Caco-2 (cell line): ENCODE measurements around the gene ARHGEF16. TPM values are rescaled to one million over a fixed set of nuclear protein-coding genes. Genes with fewer than 3 reads are reported as not detected.

Experiments
- BruUV-seq: library from RNA; stranded (reverse); fragments of 400-500 nt; replicated peaks from 2 replicates; lab custom pipeline; 2021; lab: Mats Ljungman, UMichigan
- CTCF ChIA-PET: fragments of 300-600 bp; sonication (Branson Sonifier 250); formaldehyde crosslinking; loops from one replicate; lab custom pipeline; 2022; ENCODE audit warnings: antibody characterized with exemption; lab: Charles Lee
- POLR2A ChIA-PET: fragments of 300-600 bp; sonication (Branson Sonifier 250); formaldehyde crosslinking; loops from one replicate; lab custom pipeline; 2022; ENCODE audit warnings: antibody characterized with exemption; lab: Charles Lee
- DNase-seq, 2 experiments: peaks; one replicate each; pipeline versions ENCODE4 v3.0.0 to v3.0.0-alpha.2; 2020 to 2022
- H3K27me3 ChIP-seq: replicated peaks from 2 replicates; pipeline ENCODE4 v1.6.0; 2011; ENCODE audit warnings: low read length; ENCODE audit not compliant: control insufficient read depth, insufficient read depth
- H3K36me3 ChIP-seq: 2 replicates; pipeline ENCODE4 v1.5.1; 2011; ENCODE audit warnings: low read length; ENCODE audit not compliant: control insufficient read depth, insufficient read depth
- H3K4me1 ChIP-seq: fragments of 250-450 bp; sonication (Bioruptor Pico); 2 replicates; pipeline ENCODE4 v1.5.1; 2020; ENCODE audit warnings: mild to moderate bottlenecking
- H3K4me3 ChIP-seq: 2 replicates; pipeline ENCODE4 v1.5.1; 2011; ENCODE audit warnings: low read depth, mild to moderate bottlenecking, control low read depth, low read length
- H3K9me3 ChIP-seq: fragments of 250-450 bp; sonication (Bioruptor Pico); 2 replicates; pipeline ENCODE4 v1.5.1; 2020; ENCODE audit warnings: mild to moderate bottlenecking, moderate library complexity
- H3K27ac Mint-ChIP-seq: one replicate; pipeline ENCODE4 v1.8.0; 2022; ENCODE audit warnings: mixed read lengths; ENCODE audit not compliant: unreplicated experiment
- H3K27me3 Mint-ChIP-seq: one replicate; pipeline ENCODE4 v1.8.0; 2022; ENCODE audit warnings: mixed read lengths; ENCODE audit not compliant: insufficient read depth, unreplicated experiment
- H3K36me3 Mint-ChIP-seq: one replicate; pipeline ENCODE4 v1.8.0; 2022; ENCODE audit warnings: mild to moderate bottlenecking, mixed read lengths; ENCODE audit not compliant: insufficient read depth, unreplicated experiment
- H3K4me1 Mint-ChIP-seq: one replicate; pipeline ENCODE4 v1.8.0; 2022; ENCODE audit warnings: low read depth, mixed read lengths; ENCODE audit not compliant: unreplicated experiment
- H3K4me3 Mint-ChIP-seq: one replicate; pipeline ENCODE4 v1.8.0; 2022; ENCODE audit warnings: mild to moderate bottlenecking, moderate library complexity, mixed read lengths; ENCODE audit not compliant: unreplicated experiment
- H3K9me3 Mint-ChIP-seq: one replicate; pipeline ENCODE4 v1.8.0; 2022; ENCODE audit warnings: mixed read lengths; ENCODE audit not compliant: unreplicated experiment
- CTCF ChIP-seq, 2 experiments: fragments of 200-600 bp in 1 of 2; IDR thresholded peaks; 1 replicate in 1 of 2; 2 replicates in 1 of 2; pipeline versions ENCODE4 v1.5.1 to v1.8.0; 2011 to 2022; ENCODE audit warnings: antibody characterized with exemption in 1 of 2, control low read depth in 1 of 2, inconsistent platforms in 1 of 2, low read depth in 1 of 2, low read length in 1 of 2, mild to moderate bottlenecking in 1 of 2, moderate library complexity in 1 of 2; ENCODE audit not compliant: insufficient read depth in 1 of 2, severe bottlenecking in 1 of 2, unreplicated experiment in 1 of 2
- intact Hi-C: fragments of 100-400 bp; cut with micrococcal nuclease; formaldehyde crosslinking; loops from one replicate; pipeline ENCODE4 v1.10.0; 2022; ENCODE audit not compliant: unreplicated experiment
- total RNA-seq: library from RNA; stranded (reverse); gene quantifications from 2 replicates; pipeline ENCODE4 v1.2.3, GENCODE V29; 2022

Gene ARHGEF16
- total RNA-seq, 1 experiment from 2014 or later, result 40.6 TPM

GRCh38 chr1:3500265-3500835 lies 45.9 kb downstream of the ARHGEF16 start:
- no peak overlapping the region for H3K4me3 ChIP-seq
- H3K4me1 Mint-ChIP-seq, result no peaks in the 10 kb centered on the region
- no peaks in the 10 kb centered on the region for H3K9me3 ChIP-seq
- no peak for TF ChIP-seq CTCF (IDR thresholded peaks at IDR 0.05; ENCODE audit: insufficient read depth in 1 of 2, low read depth in 1 of 2, low read length in 1 of 2, severe bottlenecking in 1 of 2, unreplicated experiment in 1 of 2)
- BruUV-seq, result no TSS peak
- H3K9me3 Mint-ChIP-seq, result no peaks in the 10 kb centered on the region
- H3K27me3 Mint-ChIP-seq, result no peaks in the 10 kb centered on the region
- no peak overlapping the region for H3K4me3 Mint-ChIP-seq
- H3K36me3 Mint-ChIP-seq, result no peaks in the 10 kb centered on the region
- H3K4me1 ChIP-seq, result no peaks in the 10 kb centered on the region
- H3K27me3 ChIP-seq, result no peaks in the 10 kb centered on the region
- intact Hi-C loops, result no loop called here
- ChIA-PET CTCF (no interaction called here), POLR2A (no interaction called here)
- no peaks in the 10 kb centered on the region for H3K36me3 ChIP-seq
- no peak overlapping the region for H3K27ac Mint-ChIP-seq
- no peak for DNase-seq

GRCh38 chr1:3501437-3501836 lies 47.0 kb downstream of the ARHGEF16 start:
- Histone ChIP-seq H3K27me3 (no peaks in the 10 kb centered on the region), H3K9me3 (no peaks in the 10 kb centered on the region), H3K36me3 (no peaks in the 10 kb centered on the region), H3K4me1 (no peaks in the 10 kb centered on the region), H3K4me3 (no peak overlapping the region)
- H3K36me3 Mint-ChIP-seq, result no peaks in the 10 kb centered on the region
- TF ChIP-seq CTCF (IDR thresholded peaks at IDR 0.05; ENCODE audit: insufficient read depth in 1 of 2, low read depth in 1 of 2, low read length in 1 of 2, severe bottlenecking in 1 of 2, unreplicated experiment in 1 of 2), result no peak
- no peaks in the 10 kb centered on the region for H3K27me3 Mint-ChIP-seq
- no TSS peak for BruUV-seq
- ChIA-PET CTCF (interaction anchor here (1.7 kb wide), 1 partner anchor 10 kb away, joined by 4 read pairs; no protein-coding TSS in a partner anchor), POLR2A (no interaction called here)
- H3K4me1 Mint-ChIP-seq, result no peaks in the 10 kb centered on the region
- no peak overlapping the region for H3K4me3 Mint-ChIP-seq
- no peak for DNase-seq
- no peaks in the 10 kb centered on the region for H3K9me3 Mint-ChIP-seq
- intact Hi-C loops, result no loop called here
- no peak overlapping the region for H3K27ac Mint-ChIP-seq

GRCh38 chr1:3501856-3502640 lies 47.6 kb downstream of the ARHGEF16 start:
- ChIA-PET POLR2A (no interaction called here), CTCF (interaction anchor here (1.7 kb wide), 1 partner anchor 11 kb away, joined by 4 read pairs; no protein-coding TSS in a partner anchor)
- Mint-ChIP-seq H3K9me3 (no peaks in the 10 kb centered on the region), H3K36me3 (no peaks in the 10 kb centered on the region), H3K27me3 (no peaks in the 10 kb centered on the region), H3K4me1 (no peaks in the 10 kb centered on the region), H3K27ac (no peak overlapping the region), H3K4me3 (no peak overlapping the region)
- peak; percentile 51 to 63 for DNase-seq
- intact Hi-C loops, result no loop called here
- Histone ChIP-seq H3K36me3 (no peaks in the 10 kb centered on the region), H3K4me1 (no peaks in the 10 kb centered on the region), H3K4me3 (no peak overlapping the region), H3K9me3 (no peaks in the 10 kb centered on the region), H3K27me3 (no peaks in the 10 kb centered on the region)
- no peak for TF ChIP-seq CTCF (IDR thresholded peaks at IDR 0.05; ENCODE audit: insufficient read depth in 1 of 2, low read depth in 1 of 2, low read length in 1 of 2, severe bottlenecking in 1 of 2, unreplicated experiment in 1 of 2)
- no TSS peak for BruUV-seq
